DND-41 (cell line): ENCODE data around the gene SHISA6.

Source experiments
- EZH2 ChIP-seq: IDR thresholded peaks from 3 replicates; pipeline ENCODE4 v1.6.1; 2012; ENCODE audit warnings: borderline replicate concordance, low read depth, mild to moderate bottlenecking, moderate library complexity, low read length, inconsistent platforms; ENCODE audit not compliant: severe bottlenecking
- TF ChIP-seq, protein P1 (sequence below): IDR thresholded peaks from 2 replicates; pipeline ENCODE4 v1.5.1; 2012; ENCODE audit warnings: borderline replicate concordance, low read length, moderate library complexity, mild to moderate bottlenecking; ENCODE audit not compliant: poor library complexity, severe bottlenecking; ENCODE audit errors: extremely low read depth

GRCh38 chr17:11589716-11590115 is 348.7 kb downstream of the SHISA6 start:
- TF ChIP-seq, protein P1, sequence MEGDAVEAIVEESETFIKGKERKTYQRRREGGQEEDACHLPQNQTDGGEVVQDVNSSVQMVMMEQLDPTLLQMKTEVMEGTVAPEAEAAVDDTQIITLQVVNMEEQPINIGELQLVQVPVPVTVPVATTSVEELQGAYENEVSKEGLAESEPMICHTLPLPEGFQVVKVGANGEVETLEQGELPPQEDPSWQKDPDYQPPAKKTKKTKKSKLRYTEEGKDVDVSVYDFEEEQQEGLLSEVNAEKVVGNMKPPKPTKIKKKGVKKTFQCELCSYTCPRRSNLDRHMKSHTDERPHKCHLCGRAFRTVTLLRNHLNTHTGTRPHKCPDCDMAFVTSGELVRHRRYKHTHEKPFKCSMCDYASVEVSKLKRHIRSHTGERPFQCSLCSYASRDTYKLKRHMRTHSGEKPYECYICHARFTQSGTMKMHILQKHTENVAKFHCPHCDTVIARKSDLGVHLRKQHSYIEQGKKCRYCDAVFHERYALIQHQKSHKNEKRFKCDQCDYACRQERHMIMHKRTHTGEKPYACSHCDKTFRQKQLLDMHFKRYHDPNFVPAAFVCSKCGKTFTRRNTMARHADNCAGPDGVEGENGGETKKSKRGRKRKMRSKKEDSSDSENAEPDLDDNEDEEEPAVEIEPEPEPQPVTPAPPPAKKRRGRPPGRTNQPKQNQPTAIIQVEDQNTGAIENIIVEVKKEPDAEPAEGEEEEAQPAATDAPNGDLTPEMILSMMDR: no peak
- no peak for TF ChIP-seq EZH2
